HG02763 (cell line): ENCODE measurements around the gene CACNA1G.

Experiments
- ATAC-seq: cut with Tn5 transposase; IDR thresholded peaks from one replicate; pipeline ENCODE4 v1.9.1; 2021; ENCODE audit warnings: mild to moderate bottlenecking, moderate library complexity; ENCODE audit not compliant: unreplicated experiment

Gene CACNA1G

GRCh38 chr17:50560185-50560824 is at the start of gene CACNA1G:
TSS of gene CACNA1G (plus strand) at chr17:50560715. CDS start at chr17:50561460, 745 bp downstream.
- peak; percentile 94 for ATAC-seq

- ATAC-seq = peak; percentile 69
Measured at GRCh38 chr17:50511058-50511457, 49.5 kb upstream of the CACNA1G start.

GRCh38 chr17:50513495-50513894 is 47.0 kb upstream of the CACNA1G start:
- no peak for ATAC-seq

- no peak for ATAC-seq
Measured at GRCh38 chr17:50514388-50514787, 46.1 kb upstream of the CACNA1G start.

- ATAC-seq = no peak
Measured at GRCh38 chr17:50514936-50515702, 45.4 kb upstream of the CACNA1G start.

- ATAC-seq = no peak
Measured at GRCh38 chr17:50517011-50517410, 43.5 kb upstream of the CACNA1G start.

GRCh38 chr17:50517504-50518383 is 42.8 kb upstream of the CACNA1G start:
- no peak for ATAC-seq

- no peak for ATAC-seq
Measured at GRCh38 chr17:50518384-50519023, 42.0 kb upstream of the CACNA1G start.

GRCh38 chr17:50519141-50519834 is 41.2 kb upstream of the CACNA1G start:
- no peak for ATAC-seq

GRCh38 chr17:50520483-50520882 is 40.0 kb upstream of the CACNA1G start:
- no peak for ATAC-seq

GRCh38 chr17:50521514-50521913 is 39.0 kb upstream of the CACNA1G start:
- no peak for ATAC-seq

GRCh38 chr17:50522766-50523165 is 37.7 kb upstream of the CACNA1G start:
- no peak for ATAC-seq

GRCh38 chr17:50523208-50523607 is 37.3 kb upstream of the CACNA1G start:
- ATAC-seq = no peak

- ATAC-seq = no peak
Measured at GRCh38 chr17:50524838-50525237, 35.7 kb upstream of the CACNA1G start.

GRCh38 chr17:50527155-50527762 is 33.3 kb upstream of the CACNA1G start:
- no peak for ATAC-seq

- no peak for ATAC-seq
Measured at GRCh38 chr17:50527949-50528474, 32.5 kb upstream of the CACNA1G start.

GRCh38 chr17:50529849-50530248 is 30.7 kb upstream of the CACNA1G start:
- no peak for ATAC-seq

- ATAC-seq = no peak
Measured at GRCh38 chr17:50531428-50532025, 29.0 kb upstream of the CACNA1G start.

GRCh38 chr17:50532452-50533024 is 28.0 kb upstream of the CACNA1G start, which contains the start of gene EPN3:
TSS of gene EPN3 (plus strand) at chr17:50532735. CDS start at chr17:50536557, 3,822 bp downstream.
- no peak for ATAC-seq
